ENCODE results near the gene CRABP2.

GRCh38 chr1:156689953-156690674 is 15.3 kb downstream of the CRABP2 start:
- TF ChIP-seq POLR2A (IDR thresholded peaks at IDR 0.05; ENCODE audit: low read depth, low read length): no peak
- no peak for TF ChIP-seq POLR2AphosphoS5 (IDR thresholded peaks at IDR 0.05; ENCODE audit: low read depth, low read length)
- no peak for TF ChIP-seq TAF1 (IDR thresholded peaks at IDR 0.05; ENCODE audit: low read depth, low read length)
- no peak for TF ChIP-seq PAX5 (IDR thresholded peaks at IDR 0.05; ENCODE audit: insufficient read depth, low read length, severe bottlenecking)
- no peak for TF ChIP-seq SPI1 (IDR thresholded peaks at IDR 0.05; ENCODE audit: low read depth, low read length)
